Measurements from ENCODE around the gene CDC42BPB.
A peak's percentile ranks its signal among the peaks of the same experiment; 100 is the strongest.

DNA sequence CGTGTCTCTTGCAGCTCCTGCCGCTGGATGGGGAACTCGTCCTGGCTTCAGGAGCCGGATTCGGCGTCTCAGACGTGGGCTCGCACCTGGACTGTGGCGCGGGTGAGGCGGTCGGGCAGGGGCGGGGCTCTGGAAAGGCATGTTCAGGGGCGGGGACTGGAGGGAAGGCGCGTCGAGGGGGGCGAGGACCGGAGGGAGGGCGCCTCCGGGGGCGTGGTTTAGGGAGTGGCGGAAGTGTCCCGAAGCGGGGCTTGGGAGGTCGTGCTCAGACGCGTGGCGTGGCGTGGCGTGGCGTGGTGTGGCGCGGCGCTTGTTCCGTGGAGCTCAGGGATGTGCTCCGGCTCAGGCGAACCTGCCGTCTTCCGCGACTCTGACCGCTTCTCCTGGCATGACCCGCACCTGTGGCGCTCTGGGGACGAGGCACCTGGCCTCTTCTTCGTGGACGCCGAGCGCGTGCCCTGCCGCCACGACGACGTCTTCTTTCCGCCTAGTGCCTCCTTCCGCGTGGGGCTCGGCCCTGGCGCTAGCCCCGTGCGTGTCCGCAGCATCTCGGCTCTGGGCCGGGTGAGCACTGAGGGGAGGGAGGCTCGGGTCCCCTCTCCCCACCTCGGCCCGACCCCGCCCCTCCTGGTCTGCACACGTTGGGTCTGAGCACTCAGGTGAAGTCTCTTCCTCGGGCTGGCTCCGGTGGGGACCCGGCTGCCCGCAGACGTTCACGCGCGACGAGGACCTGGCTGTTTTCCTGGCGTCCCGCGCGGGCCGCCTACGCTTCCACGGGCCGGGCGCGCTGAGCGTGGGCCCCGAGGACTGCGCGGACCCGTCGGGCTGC is 128.7 kb downstream of the CDC42BPB start:
- TF ChIP-seq, protein P1, sequence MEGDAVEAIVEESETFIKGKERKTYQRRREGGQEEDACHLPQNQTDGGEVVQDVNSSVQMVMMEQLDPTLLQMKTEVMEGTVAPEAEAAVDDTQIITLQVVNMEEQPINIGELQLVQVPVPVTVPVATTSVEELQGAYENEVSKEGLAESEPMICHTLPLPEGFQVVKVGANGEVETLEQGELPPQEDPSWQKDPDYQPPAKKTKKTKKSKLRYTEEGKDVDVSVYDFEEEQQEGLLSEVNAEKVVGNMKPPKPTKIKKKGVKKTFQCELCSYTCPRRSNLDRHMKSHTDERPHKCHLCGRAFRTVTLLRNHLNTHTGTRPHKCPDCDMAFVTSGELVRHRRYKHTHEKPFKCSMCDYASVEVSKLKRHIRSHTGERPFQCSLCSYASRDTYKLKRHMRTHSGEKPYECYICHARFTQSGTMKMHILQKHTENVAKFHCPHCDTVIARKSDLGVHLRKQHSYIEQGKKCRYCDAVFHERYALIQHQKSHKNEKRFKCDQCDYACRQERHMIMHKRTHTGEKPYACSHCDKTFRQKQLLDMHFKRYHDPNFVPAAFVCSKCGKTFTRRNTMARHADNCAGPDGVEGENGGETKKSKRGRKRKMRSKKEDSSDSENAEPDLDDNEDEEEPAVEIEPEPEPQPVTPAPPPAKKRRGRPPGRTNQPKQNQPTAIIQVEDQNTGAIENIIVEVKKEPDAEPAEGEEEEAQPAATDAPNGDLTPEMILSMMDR (IDR thresholded peaks at IDR 0.05; ENCODE audit: insufficient read depth, low read depth, low read length) = no peak
- TF ChIP-seq EZH2 (IDR thresholded peaks at IDR 0.05; ENCODE audit: insufficient read depth, low read length) = peak; percentile 91
